A549 (cell line): ENCODE measurements around the gene PCDHAC1. TPM values are rescaled to one million over a fixed set of nuclear protein-coding genes. Genes with fewer than 3 reads are reported as not detected.

ENCODE experiments used
- polyA plus RNA-seq, 4 experiments: library from polyadenylated mRNA; depleted of rRNA in 3 of 4; stranded (reverse); fragments of >200 nt; fragmentation: RNase III in 1 of 4; extraction: RNeasy Plus Mini Kit Qiagen cat#74134 plus additional on column Dnase treatment in 1 of 4; gene quantifications; 2 replicates in 3 of 4; 3 replicates in 1 of 4; pipeline ENCODE4 v1.2.3, GENCODE V29; 2011 to 2017
- small RNA-seq, 6 experiments: library from RNA; depleted of rRNA; stranded (forward); fragments of <200 nt; gene quantifications; one replicate each; pipeline ENCODE3, GENCODE V24; 2012

PCDHAC1 gene
- polyA plus RNA-seq, 2 of the 4 experiments (the other 2 are of a cell fraction), result 0.57 to 3.3 TPM

Small RNA genes within 50 kb of the gene (small RNA-seq; reads per million reads assigned to genes)
- 0 reads per million in 6 experiments for gene AC010223.1

Other genes with a start within 250 kb of the PCDHAC1 start
- 73.0 and 80.5 TPM in 2 replicates for gene HARS1, start 234.9 kb upstream of the PCDHAC1 start, polyA plus RNA-seq (2011; rRNA removed)
- gene HARS1, start 234.9 kb upstream of the PCDHAC1 start, polyA plus RNA-seq (2017; fragmentation: RNase III; extraction: RNeasy Plus Mini Kit Qiagen cat#74134 plus additional on column Dnase treatment), result 84.4 to 93.7 TPM (median 87.1 TPM) in 3 replicates
- 46.6 and 55.1 TPM in 2 replicates for gene HARS2, start 234.8 kb upstream of the PCDHAC1 start, polyA plus RNA-seq (2011; rRNA removed)
- 43.5 to 45.1 TPM (median 44.9 TPM) in 3 replicates for gene HARS2, start 234.8 kb upstream of the PCDHAC1 start, polyA plus RNA-seq (2017; fragmentation: RNase III; extraction: RNeasy Plus Mini Kit Qiagen cat#74134 plus additional on column Dnase treatment)
- gene ZMAT2, start 225.9 kb upstream of the PCDHAC1 start, polyA plus RNA-seq (2011; rRNA removed), result 62.1 and 90.9 TPM in 2 replicates
- gene ZMAT2, start 225.9 kb upstream of the PCDHAC1 start, polyA plus RNA-seq (2017; fragmentation: RNase III; extraction: RNeasy Plus Mini Kit Qiagen cat#74134 plus additional on column Dnase treatment), result 208 to 209 TPM (median 209 TPM) in 3 replicates
- gene PCDHA1, start 140.2 kb upstream of the PCDHAC1 start, polyA plus RNA-seq (2011; rRNA removed), result 0.37 and 0.52 TPM in 2 replicates
- 0.12 to 0.18 TPM (median 0.13 TPM) in 3 replicates for gene PCDHA1, start 140.2 kb upstream of the PCDHAC1 start, polyA plus RNA-seq (2017; fragmentation: RNase III; extraction: RNeasy Plus Mini Kit Qiagen cat#74134 plus additional on column Dnase treatment)
- 0.03 and 0.07 TPM in 2 replicates for gene PCDHA2, start 131.4 kb upstream of the PCDHAC1 start, polyA plus RNA-seq (2011; rRNA removed)
- 0.08 TPM in 3 replicates for gene PCDHA2, start 131.4 kb upstream of the PCDHAC1 start, polyA plus RNA-seq (2017; fragmentation: RNase III; extraction: RNeasy Plus Mini Kit Qiagen cat#74134 plus additional on column Dnase treatment)
- gene PCDHA3, start 125.2 kb upstream of the PCDHAC1 start, polyA plus RNA-seq (2011; rRNA removed), result 1.5 and 1.7 TPM in 2 replicates
- 0.84 to 1.0 TPM (median 0.88 TPM) in 3 replicates for gene PCDHA3, start 125.2 kb upstream of the PCDHAC1 start, polyA plus RNA-seq (2017; fragmentation: RNase III; extraction: RNeasy Plus Mini Kit Qiagen cat#74134 plus additional on column Dnase treatment)
- 2.8 and 3.3 TPM in 2 replicates for gene PCDHA4, start 119.2 kb upstream of the PCDHAC1 start, polyA plus RNA-seq (2011; rRNA removed)
- 1.6 to 2.2 TPM (median 1.9 TPM) in 3 replicates for gene PCDHA4, start 119.2 kb upstream of the PCDHAC1 start, polyA plus RNA-seq (2017; fragmentation: RNase III; extraction: RNeasy Plus Mini Kit Qiagen cat#74134 plus additional on column Dnase treatment)
- 0.32 and 0.62 TPM in 2 replicates for gene PCDHA5, start 104.7 kb upstream of the PCDHAC1 start, polyA plus RNA-seq (2011; rRNA removed)
- gene PCDHA5, start 104.7 kb upstream of the PCDHAC1 start, polyA plus RNA-seq (2017; fragmentation: RNase III; extraction: RNeasy Plus Mini Kit Qiagen cat#74134 plus additional on column Dnase treatment), result 0.64 to 0.84 TPM (median 0.78 TPM) in 3 replicates
- 0.16 TPM in 2 replicates for gene PCDHA6, start 98.3 kb upstream of the PCDHAC1 start, polyA plus RNA-seq (2011; rRNA removed)
- 0.03 to 0.07 TPM (median 0.04 TPM) in 3 replicates for gene PCDHA6, start 98.3 kb upstream of the PCDHAC1 start, polyA plus RNA-seq (2017; fragmentation: RNase III; extraction: RNeasy Plus Mini Kit Qiagen cat#74134 plus additional on column Dnase treatment)
- gene PCDHA7, start 92.0 kb upstream of the PCDHAC1 start, polyA plus RNA-seq (2011; rRNA removed), result 0.23 and 0.25 TPM in 2 replicates
- 0.08 to 0.14 TPM (median 0.09 TPM) in 3 replicates for gene PCDHA7, start 92.0 kb upstream of the PCDHAC1 start, polyA plus RNA-seq (2017; fragmentation: RNase III; extraction: RNeasy Plus Mini Kit Qiagen cat#74134 plus additional on column Dnase treatment)
- gene PCDHA8, start 85.1 kb upstream of the PCDHAC1 start, polyA plus RNA-seq (2011; rRNA removed), result 0.12 and 0.16 TPM in 2 replicates
- 0.05 to 0.10 TPM in 2 of 3 replicates, not detected in the other for gene PCDHA8, start 85.1 kb upstream of the PCDHAC1 start, polyA plus RNA-seq (2017; fragmentation: RNase III; extraction: RNeasy Plus Mini Kit Qiagen cat#74134 plus additional on column Dnase treatment)
- gene PCDHA9, start 77.9 kb upstream of the PCDHAC1 start, polyA plus RNA-seq (2011; rRNA removed), result 0.03 and 0.08 TPM in 2 replicates
- 0.01 TPM in 1 of 3 replicates, not detected in the others for gene PCDHA9, start 77.9 kb upstream of the PCDHAC1 start, polyA plus RNA-seq (2017; fragmentation: RNase III; extraction: RNeasy Plus Mini Kit Qiagen cat#74134 plus additional on column Dnase treatment)
- 0.06 and 0.12 TPM in 2 replicates for gene PCDHA10, start 70.4 kb upstream of the PCDHAC1 start, polyA plus RNA-seq (2011; rRNA removed)
- 0.01 TPM in 3 replicates for gene PCDHA10, start 70.4 kb upstream of the PCDHAC1 start, polyA plus RNA-seq (2017; fragmentation: RNase III; extraction: RNeasy Plus Mini Kit Qiagen cat#74134 plus additional on column Dnase treatment)
- 0.20 and 0.27 TPM in 2 replicates for gene PCDHA11, start 57.3 kb upstream of the PCDHAC1 start, polyA plus RNA-seq (2011; rRNA removed)
- gene PCDHA11, start 57.3 kb upstream of the PCDHAC1 start, polyA plus RNA-seq (2017; fragmentation: RNase III; extraction: RNeasy Plus Mini Kit Qiagen cat#74134 plus additional on column Dnase treatment), result 0.08 to 0.16 TPM (median 0.14 TPM) in 3 replicates
- gene PCDHA12, start 51.0 kb upstream of the PCDHAC1 start, polyA plus RNA-seq (2011; rRNA removed), result 2.9 and 3.0 TPM in 2 replicates
- gene PCDHA12, start 51.0 kb upstream of the PCDHAC1 start, polyA plus RNA-seq (2017; fragmentation: RNase III; extraction: RNeasy Plus Mini Kit Qiagen cat#74134 plus additional on column Dnase treatment), result 2.5 TPM in 3 replicates
- gene PCDHA13, start 44.2 kb upstream of the PCDHAC1 start, polyA plus RNA-seq (2011; rRNA removed), result 0.09 and 0.14 TPM in 2 replicates
- not detected in 3 replicates for gene PCDHA13, start 44.2 kb upstream of the PCDHAC1 start, polyA plus RNA-seq (2017; fragmentation: RNase III; extraction: RNeasy Plus Mini Kit Qiagen cat#74134 plus additional on column Dnase treatment)
- gene PCDHAC2, start 40.2 kb downstream of the PCDHAC1 start, polyA plus RNA-seq (2011; rRNA removed), result 5.3 and 6.3 TPM in 2 replicates
- gene PCDHAC2, start 40.2 kb downstream of the PCDHAC1 start, polyA plus RNA-seq (2017; fragmentation: RNase III; extraction: RNeasy Plus Mini Kit Qiagen cat#74134 plus additional on column Dnase treatment), result 1.1 to 1.2 TPM (median 1.2 TPM) in 3 replicates
- not detected in 2 replicates for gene PCDHB1, start 125.1 kb downstream of the PCDHAC1 start, polyA plus RNA-seq (2011; rRNA removed)
- not detected in 3 replicates for gene PCDHB1, start 125.1 kb downstream of the PCDHAC1 start, polyA plus RNA-seq (2017; fragmentation: RNase III; extraction: RNeasy Plus Mini Kit Qiagen cat#74134 plus additional on column Dnase treatment)
- gene PCDHB2, start 168.3 kb downstream of the PCDHAC1 start, polyA plus RNA-seq (2011; rRNA removed), result 4.1 and 5.0 TPM in 2 replicates
- gene PCDHB2, start 168.3 kb downstream of the PCDHAC1 start, polyA plus RNA-seq (2017; fragmentation: RNase III; extraction: RNeasy Plus Mini Kit Qiagen cat#74134 plus additional on column Dnase treatment), result 2.7 to 3.4 TPM (median 3.0 TPM) in 3 replicates
- 0.09 and 0.10 TPM in 2 replicates for gene PCDHB3, start 174.2 kb downstream of the PCDHAC1 start, polyA plus RNA-seq (2011; rRNA removed)
- gene PCDHB3, start 174.2 kb downstream of the PCDHAC1 start, polyA plus RNA-seq (2017; fragmentation: RNase III; extraction: RNeasy Plus Mini Kit Qiagen cat#74134 plus additional on column Dnase treatment), result 0.03 to 0.06 TPM (median 0.03 TPM) in 3 replicates
- 0.19 and 0.21 TPM in 2 replicates for gene PCDHB4, start 195.5 kb downstream of the PCDHAC1 start, polyA plus RNA-seq (2011; rRNA removed)
- 0.03 to 0.07 TPM (median 0.05 TPM) in 3 replicates for gene PCDHB4, start 195.5 kb downstream of the PCDHAC1 start, polyA plus RNA-seq (2017; fragmentation: RNase III; extraction: RNeasy Plus Mini Kit Qiagen cat#74134 plus additional on column Dnase treatment)
- gene PCDHB5, start 208.9 kb downstream of the PCDHAC1 start, polyA plus RNA-seq (2011; rRNA removed), result 1.6 and 2.0 TPM in 2 replicates
- gene PCDHB5, start 208.9 kb downstream of the PCDHAC1 start, polyA plus RNA-seq (2017; fragmentation: RNase III; extraction: RNeasy Plus Mini Kit Qiagen cat#74134 plus additional on column Dnase treatment), result 1.4 to 1.6 TPM (median 1.4 TPM) in 3 replicates
- 0.98 and 1.0 TPM in 2 replicates for gene PCDHB6, start 223.8 kb downstream of the PCDHAC1 start, polyA plus RNA-seq (2011; rRNA removed)
- gene PCDHB6, start 223.8 kb downstream of the PCDHAC1 start, polyA plus RNA-seq (2017; fragmentation: RNase III; extraction: RNeasy Plus Mini Kit Qiagen cat#74134 plus additional on column Dnase treatment), result 0.79 to 1.0 TPM (median 0.92 TPM) in 3 replicates
- 0.04 and 0.08 TPM in 2 replicates for gene PCDHB7, start 246.3 kb downstream of the PCDHAC1 start, polyA plus RNA-seq (2011; rRNA removed)
- gene PCDHB7, start 246.3 kb downstream of the PCDHAC1 start, polyA plus RNA-seq (2017; fragmentation: RNase III; extraction: RNeasy Plus Mini Kit Qiagen cat#74134 plus additional on column Dnase treatment), result 0.03 TPM in 2 of 3 replicates, not detected in the other